Cardiac muscle cell (in vitro differentiated cells and primary cell): ENCODE measurements around the gene EEA1. TPM values are rescaled to one million over a fixed set of nuclear protein-coding genes. Genes with fewer than 3 reads are reported as not detected.
A peak's percentile ranks its signal among the peaks of the same experiment; 100 is the strongest.

Source experiments
- DNase-seq, 2 donors: peaks; one replicate each; pipeline versions ENCODE4 v3.0.0 to v3.0.0-alpha.2; 2010 to 2017; ENCODE audit warnings: low read depth in 1 of 2, low spot score in 1 of 2
- H3K27ac ChIP-seq: fragments of 200-600 bp; sonication (generic); 2 replicates; pipeline ENCODE4 v1.5.1; 2016
- H3K27me3 ChIP-seq: fragments of 200-600 bp; sonication (generic); 2 replicates; pipeline ENCODE4 v1.6.0; 2016; ENCODE audit warnings: control low read depth
- H3K36me3 ChIP-seq: fragments of 200-600 bp; sonication (generic); 2 replicates; pipeline ENCODE4 v1.5.1; 2016; ENCODE audit warnings: control low read depth
- H3K4me1 ChIP-seq: fragments of 200-600 bp; sonication (generic); 2 replicates; pipeline ENCODE4 v1.8.1; 2017; ENCODE audit warnings: low read depth, mild to moderate bottlenecking, mixed run types
- H3K4me3 ChIP-seq: fragments of 200-600 bp; sonication (generic); 2 replicates; pipeline ENCODE4 v1.5.1; 2016; ENCODE audit warnings: mild to moderate bottlenecking
- H3K9me3 ChIP-seq: fragments of 200-600 bp; sonication (generic); 2 replicates; pipeline ENCODE4 v1.5.1; 2017; ENCODE audit warnings: low read depth, mild to moderate bottlenecking, control low read depth
- CTCF ChIP-seq: IDR thresholded peaks from 2 replicates; pipeline ENCODE4 v1.5.1; 2012; ENCODE audit warnings: low read depth, mild to moderate bottlenecking, low read length
- polyA plus RNA-seq: library from polyadenylated mRNA; unstranded; fragments of >200 nt; fragmentation: Nextera tagmentation; extraction: Ambion mirVana; gene quantifications from 2 replicates; pipeline ENCODE4 v1.2.1, GENCODE V29; 2016
- total RNA-seq: library from RNA; depleted of rRNA; stranded (reverse); fragments of >200 nt; gene quantifications from 2 replicates; pipeline ENCODE4 v1.2.3, GENCODE V29; 2016

EEA1 gene
- total and polyA plus RNA-seq, 2 experiments from 2014 or later: 9.8 to 32.9 TPM

DNA sequence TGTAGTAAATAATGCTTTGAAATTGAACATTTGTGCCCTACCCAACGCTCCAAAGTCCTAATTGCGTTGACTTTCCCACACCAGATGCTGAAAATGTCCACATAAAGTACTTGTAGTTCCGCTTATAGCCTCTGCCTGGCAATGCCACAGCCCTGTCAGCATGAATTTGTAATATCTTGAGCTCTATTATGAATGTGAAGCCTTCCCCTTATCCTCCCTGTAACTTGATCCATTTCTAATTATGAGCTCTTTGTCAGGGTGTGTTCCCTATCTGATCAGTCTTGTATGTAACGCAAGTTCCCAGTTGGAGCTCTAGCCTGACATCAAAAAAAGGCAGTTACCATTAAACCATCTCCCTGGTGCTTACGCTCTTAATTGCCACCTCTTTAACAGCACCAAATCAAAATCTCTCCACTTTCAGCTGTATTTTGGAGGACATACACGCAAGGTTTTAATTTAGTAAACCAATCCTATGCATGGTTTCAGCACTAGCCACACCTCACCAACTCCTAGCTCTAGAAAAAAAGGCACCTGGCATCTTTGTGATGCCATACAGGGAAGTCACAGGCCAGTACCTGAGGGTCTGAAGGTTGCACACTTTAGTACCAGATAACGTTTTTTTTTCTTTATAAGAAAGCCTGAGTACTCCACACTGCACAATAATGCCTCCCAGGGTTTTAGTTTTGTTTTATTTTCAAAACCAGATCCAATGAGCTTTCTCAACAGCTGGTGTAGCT lies 69.3 kb downstream of the EEA1 start:
- H3K4me1 ChIP-seq: no peaks in the 10 kb centered on the region
- DNase-seq: no peak
- H3K36me3 ChIP-seq: peaks cover 11% of the 10 kb centered on the region
- no peak for TF ChIP-seq CTCF
- H3K27ac ChIP-seq: no peak overlapping the region
- no peaks in the 10 kb centered on the region for H3K9me3 ChIP-seq
- H3K4me3 ChIP-seq: no peak overlapping the region
- no peaks in the 10 kb centered on the region for H3K27me3 ChIP-seq

GRCh38 chr12:92857818-92858217 lies 71.3 kb downstream of the EEA1 start:
- H3K27me3 ChIP-seq: no peaks in the 10 kb centered on the region
- no peak for DNase-seq
- H3K4me3 ChIP-seq: no peak overlapping the region
- H3K36me3 ChIP-seq: no peaks in the 10 kb centered on the region
- H3K4me1 ChIP-seq: no peaks in the 10 kb centered on the region
- H3K9me3 ChIP-seq: no peaks in the 10 kb centered on the region
- H3K27ac ChIP-seq: no peak overlapping the region
- TF ChIP-seq CTCF: no peak

- Histone ChIP-seq H3K27me3 (no peaks in the 10 kb centered on the region), H3K4me1 (no peaks in the 10 kb centered on the region), H3K4me3 (no peak overlapping the region), H3K9me3 (no peaks in the 10 kb centered on the region), H3K36me3 (peaks cover 22% of the 10 kb centered on the region), H3K27ac (no peak overlapping the region)
- no peak for TF ChIP-seq CTCF
- no peak for DNase-seq
These were observed 74.8 kb downstream of the EEA1 start for GRCh38 chr12:92854344-92854743.

DNA sequence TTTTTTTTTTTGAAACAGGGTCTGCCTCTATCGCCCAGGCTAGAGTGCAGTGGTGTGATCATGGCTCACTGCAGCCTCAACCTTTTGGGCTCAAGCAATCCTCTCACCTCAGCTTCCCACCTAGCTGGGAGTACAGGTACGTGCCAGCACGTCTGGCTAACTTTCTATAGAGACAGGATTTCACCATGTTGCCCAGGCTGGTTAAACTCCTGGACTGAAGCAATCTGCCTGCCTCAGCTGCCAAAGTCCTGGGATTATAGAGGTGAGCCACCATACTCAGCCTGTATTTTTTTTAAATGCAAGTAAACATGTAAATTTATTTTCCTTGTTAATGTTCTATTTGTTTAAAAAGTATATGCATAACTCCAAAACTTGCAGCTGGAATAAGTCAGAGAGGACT lies 80.4 kb downstream of the EEA1 start:
- Histone ChIP-seq H3K27ac (no peak overlapping the region), H3K9me3 (no peaks in the 10 kb centered on the region), H3K4me1 (no peaks in the 10 kb centered on the region), H3K27me3 (no peaks in the 10 kb centered on the region), H3K36me3 (peaks cover 22% of the 10 kb centered on the region), H3K4me3 (no peak overlapping the region)
- no peak for TF ChIP-seq CTCF
- DNase-seq: no peak

DNA sequence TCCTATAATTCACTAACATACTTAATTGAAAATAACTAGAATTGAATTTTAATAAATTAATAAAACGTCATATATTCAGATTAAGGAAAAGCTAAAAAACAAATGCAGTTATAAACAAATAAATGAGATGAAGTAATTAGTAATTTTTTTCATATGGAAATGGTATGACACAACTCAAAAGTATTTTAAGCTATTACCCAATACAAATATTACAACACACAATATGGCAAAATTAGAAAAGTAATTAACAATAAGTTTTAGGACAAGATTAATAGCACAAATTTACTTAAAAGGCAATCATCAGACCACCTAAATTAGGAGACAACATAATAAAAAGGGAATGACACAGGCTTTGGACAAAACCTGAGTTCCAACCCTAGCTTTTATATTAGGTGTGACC lies 81.7 kb downstream of the EEA1 start:
- Histone ChIP-seq H3K27me3 (no peaks in the 10 kb centered on the region), H3K9me3 (no peaks in the 10 kb centered on the region), H3K27ac (no peak overlapping the region), H3K4me3 (no peak overlapping the region), H3K36me3 (peaks cover 22% of the 10 kb centered on the region), H3K4me1 (no peaks in the 10 kb centered on the region)
- no peak for TF ChIP-seq CTCF
- peak in 1 of 2 donors; percentile 11 for DNase-seq

DNA sequence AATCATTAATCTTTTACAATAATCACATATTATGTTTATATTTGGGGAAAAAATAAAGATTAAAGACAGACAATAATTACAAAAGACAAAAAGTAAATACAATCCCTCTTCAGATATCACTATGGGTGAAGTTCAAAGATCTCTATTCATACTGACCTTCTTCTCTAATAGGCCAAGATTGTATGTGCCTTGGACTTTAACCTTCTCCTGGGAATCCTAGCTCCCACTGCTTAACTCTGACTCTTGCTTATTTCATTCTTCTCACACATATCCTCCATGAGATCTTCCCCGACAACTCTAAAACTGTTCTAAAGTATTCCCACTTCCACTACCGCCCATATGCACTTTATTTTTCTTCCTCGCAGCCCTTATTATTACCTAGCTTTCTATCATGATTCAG lies 83.8 kb downstream of the EEA1 start:
- DNase-seq: no peak
- TF ChIP-seq CTCF: no peak
- no peak overlapping the region for H3K27ac ChIP-seq
- H3K27me3 ChIP-seq: no peaks in the 10 kb centered on the region
- no peaks in the 10 kb centered on the region for H3K4me1 ChIP-seq
- no peaks in the 10 kb centered on the region for H3K9me3 ChIP-seq
- H3K36me3 ChIP-seq: peaks cover 6% of the 10 kb centered on the region
- H3K4me3 ChIP-seq: no peak overlapping the region
